B cell (primary cell): Measurements from ENCODE around the gene ZNF423. TPM values are rescaled to one million over a fixed set of nuclear protein-coding genes. Genes with fewer than 3 reads are reported as not detected.

Experiments
- ATAC-seq: fragments of 200-7000 bp; cut with Tn5 transposase; one replicate; pipeline ENCODE4 v1.10.0; 2021; ENCODE audit warnings: low read depth, mild to moderate bottlenecking, moderate number of reproducible peaks, moderate library complexity
- CTCF ChIA-PET: fragments of 350-600 bp; sonication (Branson Sonifier 250); formaldehyde crosslinking; loops from one replicate; lab custom pipeline; 2021; ENCODE audit warnings: antibody characterized with exemption, inconsistent platforms; lab: Charles Lee
- POLR2A ChIA-PET: fragments of 350-600 bp; sonication (Branson Sonifier 250); formaldehyde crosslinking; loops from one replicate; lab custom pipeline; 2021; ENCODE audit warnings: antibody characterized with exemption; lab: Charles Lee
- DNase-seq: peaks from one replicate; pipeline ENCODE4 v3.0.0; 2013
- H2AFZ ChIP-seq: 2 replicates; pipeline ENCODE4 v1.6.1; 2012; ENCODE audit warnings: mild to moderate bottlenecking, low read depth, low read length; ENCODE audit not compliant: insufficient read depth, poor library complexity, severe bottlenecking
- H3K27ac ChIP-seq, 2 donors: 1 replicate in 1 of 2; 2 replicates in 1 of 2; pipeline ENCODE4 v1.5.1; 2012 to 2013; ENCODE audit warnings: low read length in 2 of 2, mild to moderate bottlenecking in 2 of 2, moderate library complexity in 1 of 2
- H3K27me3 ChIP-seq, 4 experiments: fragments of 200-600 bp in 1 of 4; sonication (generic) in 1 of 4; replicated peaks in 1 of 4; 1 replicate in 2 of 4; 2 replicates in 2 of 4; pipeline versions ENCODE4 v1.6.1 to v1.7.0; 2013 to 2016; ENCODE audit warnings: low read length in 3 of 4, mild to moderate bottlenecking in 2 of 4, mixed read lengths in 1 of 4, moderate library complexity in 1 of 4; ENCODE audit not compliant: insufficient read depth in 4 of 4, control insufficient read depth in 3 of 4; ENCODE audit errors: control extremely low read depth in 1 of 4
- H3K36me3 ChIP-seq, 2 experiments: replicated peaks in 1 of 2; 1 replicate in 1 of 2; 2 replicates in 1 of 2; pipeline versions ENCODE4 v1.6.1 to v1.7.1; 2013; ENCODE audit warnings: low read length in 1 of 2; ENCODE audit not compliant: insufficient read depth in 2 of 2, control insufficient read depth in 1 of 2; ENCODE audit errors: control extremely low read depth in 1 of 2, extremely low read depth in 1 of 2
- H3K4me1 ChIP-seq, 2 donors: fragments of 200-600 bp in 1 of 2; sonication (generic) in 1 of 2; 1 replicate in 1 of 2; 2 replicates in 1 of 2; pipeline versions ENCODE4 v1.5.1 to v1.6.1; 2013 to 2017; ENCODE audit warnings: low read length in 2 of 2; ENCODE audit not compliant: control insufficient read depth in 2 of 2, insufficient read depth in 2 of 2
- H3K4me2 ChIP-seq: replicated peaks from 2 replicates; pipeline ENCODE3; 2012; ENCODE audit warnings: mild to moderate bottlenecking, low read depth, low read length; ENCODE audit not compliant: poor library complexity, severe bottlenecking
- H3K4me3 ChIP-seq, 5 experiments: fragments of 200-600 bp in 1 of 5; sonication (generic) in 1 of 5; 1 replicate in 3 of 5; 2 replicates in 2 of 5; pipeline versions ENCODE4 v1.5.1 to v1.7.0; 2011 to 2016; ENCODE audit warnings: low read length in 4 of 5, mild to moderate bottlenecking in 4 of 5, low read depth in 2 of 5, control low read depth in 1 of 5, moderate library complexity in 1 of 5; ENCODE audit not compliant: insufficient read depth in 1 of 5; ENCODE audit errors: control extremely low read depth in 1 of 5, extremely low read depth in 1 of 5
- H3K79me2 ChIP-seq: fragments of 200-600 bp; sonication (generic); one replicate; pipeline ENCODE4 v1.6.0; 2016; ENCODE audit warnings: low read length; ENCODE audit not compliant: control insufficient read depth, insufficient read depth
- H3K9ac ChIP-seq: fragments of 200-600 bp; sonication (generic); 2 replicates; pipeline ENCODE4 v1.6.1; 2017; ENCODE audit warnings: mild to moderate bottlenecking, low read length, moderate library complexity
- H3K9me3 ChIP-seq, 3 donors: one replicate each; pipeline versions ENCODE4 v1.6.1 to v1.7.1; 2013; ENCODE audit warnings: low read length in 2 of 3; ENCODE audit not compliant: control insufficient read depth in 2 of 3, insufficient read depth in 1 of 3; ENCODE audit errors: control extremely low read depth in 1 of 3
- H4K20me1 ChIP-seq: 2 replicates; pipeline ENCODE4 v1.6.0; 2012; ENCODE audit warnings: mild to moderate bottlenecking, low read length; ENCODE audit not compliant: insufficient read depth, control insufficient read depth, poor library complexity, severe bottlenecking
- H3K27ac Mint-ChIP-seq: one replicate; pipeline ENCODE4 v1.8.0; 2021; ENCODE audit warnings: mixed read lengths
- H3K27me3 Mint-ChIP-seq: one replicate; pipeline ENCODE4 v1.8.0; 2021; ENCODE audit warnings: mixed read lengths
- H3K4me1 Mint-ChIP-seq: one replicate; pipeline ENCODE4 v1.8.0; 2021; ENCODE audit warnings: mixed read lengths
- H3K4me3 Mint-ChIP-seq: one replicate; pipeline ENCODE4 v1.8.0; 2021; ENCODE audit warnings: mixed read lengths
- H3K9me3 Mint-ChIP-seq: one replicate; pipeline ENCODE4 v1.8.0; 2022; ENCODE audit warnings: mixed read lengths; ENCODE audit not compliant: insufficient read depth
- CTCF ChIP-seq: fragments of 200-600 bp; IDR thresholded peaks from one replicate; pipeline ENCODE4 v1.8.0; 2022; ENCODE audit warnings: antibody characterized with exemption, mild to moderate bottlenecking
- EZH2 ChIP-seq: IDR thresholded peaks from 2 replicates; pipeline ENCODE4 v1.6.1; 2012; ENCODE audit warnings: borderline replicate concordance, low read depth, mild to moderate bottlenecking, moderate library complexity, low read length; ENCODE audit not compliant: insufficient read depth, poor library complexity, severe bottlenecking
- WGBS: methylation state at CpG from one replicate; pipeline ENCODE4 v1.1.5; 2013; ENCODE audit warnings: missing lambda C conversion rate; ENCODE audit not compliant: insufficient coverage; 5-methylcytosine and 5-hydroxymethylcytosine counted together
- intact Hi-C: fragments of 100-400 bp; cut with micrococcal nuclease; formaldehyde crosslinking; loops from one replicate; pipeline ENCODE4 v1.10.0; 2022
- polyA plus RNA-seq: library from polyadenylated mRNA; depleted of rRNA; stranded (reverse); fragments of >200 nt; gene quantifications from 2 replicates; pipeline ENCODE4 v1.2.3, GENCODE V29; 2012
- total RNA-seq, 2 donors: library from RNA; stranded (reverse); fragments of 120-200 nt in 1 of 2; gene quantifications; 1 replicate in 1 of 2; 2 replicates in 1 of 2; pipeline versions ENCODE4 v1.2.3 to v1.2.4, GENCODE V29; 2013 to 2022

Gene ZNF423
- total and polyA plus RNA-seq, 2 donors (not counting 1 experiment from before 2014, with no cell fraction given): not detected

- ATAC-seq (no peak), DNase-seq (no peak)
- intact Hi-C loops: no loop called here
- no peak overlapping the region for H3K4me3 Mint-ChIP-seq
- CTCF ChIA-PET: no interaction called here
- H3K27ac ChIP-seq: no peak overlapping the region
- no peaks in the 10 kb centered on the region for H3K36me3 ChIP-seq
- H3K9me3 ChIP-seq: no peaks in the 10 kb centered on the region
- 91% methylated on average over 17 of the region's 23 CpGs for WGBS
- no peak overlapping the region for H3K9ac ChIP-seq
- no peaks in the 10 kb centered on the region for H3K27me3 ChIP-seq
- H2AFZ ChIP-seq: no peak overlapping the region
- POLR2A ChIA-PET: no interaction called here
- H3K4me3 ChIP-seq: no peak overlapping the region
- no peaks in the 10 kb centered on the region for H4K20me1 ChIP-seq
- no peak overlapping the region for H3K27ac Mint-ChIP-seq
- no peaks in the 10 kb centered on the region for H3K9me3 Mint-ChIP-seq
- H3K79me2 ChIP-seq: no peaks in the 10 kb centered on the region
- peaks cover 4% of the 10 kb centered on the region for H3K27me3 Mint-ChIP-seq
- peaks cover 1% of the 10 kb centered on the region for H3K4me1 Mint-ChIP-seq
- peaks cover 0 to 5% of the 10 kb centered on the region in 2 donors for H3K4me1 ChIP-seq
- H3K4me2 ChIP-seq: no peak overlapping the region
- no peak for TF ChIP-seq CTCF
- no peak for TF ChIP-seq EZH2
These were observed 217.0 kb downstream of the ZNF423 start for GRCh38 chr16:49638673-49639610.
